Right renal cortex interstitium (tissue), 3 donors: ENCODE measurements around the gene CDC42BPA. TPM values are rescaled to one million over a fixed set of nuclear protein-coding genes. Genes with fewer than 3 reads are reported as not detected.

Experiments used
- polyA plus RNA-seq, 3 donors: library from polyadenylated mRNA; unstranded; fragments of 120-200 nt; gene quantifications; one replicate each; pipeline ENCODE4 v1.2.1, GENCODE V29; 2013; ENCODE audit not compliant: insufficient read length in 3 of 3

Gene CDC42BPA
- polyA plus RNA-seq, 3 donors, result 38.7 to 44.7 (median 39.6) TPM

Other genes with a start within 250 kb of the CDC42BPA start
- 10 to 100 TPM; 15.1 to 17.1 (median 16.3) TPM for gene ZNF678, start 245.1 kb upstream of the CDC42BPA start, polyA plus RNA-seq